Thoracic aorta (tissue), 2 donors: Measurements from ENCODE around the gene C6orf15. TPM values are rescaled to one million over a fixed set of nuclear protein-coding genes. Genes with fewer than 3 reads are reported as not detected.

Experiments
- ATAC-seq: fragments of 150-250 bp; one replicate; pipeline ENCODE4 v1.8.0; 2017; ENCODE audit warnings: low read depth; ENCODE audit not compliant: insufficient number of reproducible peaks, low FRiP score
- DNase-seq: peaks from one replicate; pipeline ENCODE4 v3.0.0-alpha.2; 2020; ENCODE audit warnings: low spot score
- H3K27ac ChIP-seq, 2 donors: fragments of 200-600 bp; sonication (generic); 1 replicate in 1 of 2; 2 replicates in 1 of 2; pipeline ENCODE4 v1.5.1; 2016; ENCODE audit warnings: mild to moderate bottlenecking in 2 of 2, moderate library complexity in 2 of 2
- H3K27me3 ChIP-seq: fragments of 200-600 bp; sonication (generic); replicated peaks from 2 replicates; pipeline ENCODE4 v1.6.0; 2016; ENCODE audit warnings: mild to moderate bottlenecking; ENCODE audit not compliant: insufficient read depth
- H3K36me3 ChIP-seq: fragments of 200-600 bp; sonication (generic); one replicate; pipeline ENCODE4 v1.5.1; 2016
- H3K4me1 ChIP-seq, 2 donors: fragments of 200-600 bp; sonication (generic); 1 replicate in 1 of 2; 2 replicates in 1 of 2; pipeline versions ENCODE4 v1.5.1 to v1.6.0; 2016; ENCODE audit warnings: low read depth in 2 of 2, mild to moderate bottlenecking in 1 of 2; ENCODE audit not compliant: control insufficient read depth in 1 of 2
- H3K4me3 ChIP-seq: fragments of 200-600 bp; sonication (generic); 2 replicates; pipeline ENCODE4 v1.5.1; 2016; ENCODE audit warnings: mild to moderate bottlenecking
- H3K9me3 ChIP-seq: fragments of 200-600 bp; sonication (generic); 2 replicates; pipeline ENCODE4 v1.5.1; 2016
- CTCF ChIP-seq: fragments of 200-600 bp; sonication (generic); IDR thresholded peaks from one replicate; pipeline ENCODE4 v1.5.1; 2019; ENCODE audit warnings: antibody characterized with exemption
- total RNA-seq, 2 donors: library from RNA; depleted of rRNA; stranded (reverse); fragments of >200 nt; gene quantifications; one replicate each; pipeline versions ENCODE4 v1.1.0 to v1.2.3, GENCODE V29; 2016

Gene C6orf15
- total RNA-seq, 2 donors from 2014 or later = not detected

- Histone ChIP-seq H3K27ac (no peak overlapping the region), H3K36me3 (no peaks in the 10 kb centered on the region), H3K4me3 (no peak overlapping the region), H3K4me1 (no peaks in the 10 kb centered on the region), H3K27me3 (no peaks in the 10 kb centered on the region), H3K9me3 (no peaks in the 10 kb centered on the region)
- no peak for TF ChIP-seq CTCF
- ATAC-seq (no peak), DNase-seq (no peak)
These were observed 16.2 kb downstream of the C6orf15 start for GRCh38 chr6:31096215-31096614.

GRCh38 chr6:31094389-31094881 lies 17.9 kb downstream of the C6orf15 start:
- no peak overlapping the region for H3K27ac ChIP-seq
- H3K36me3 ChIP-seq = no peaks in the 10 kb centered on the region
- DNase-seq = no peak
- H3K27me3 ChIP-seq = no peaks in the 10 kb centered on the region
- no peaks in the 10 kb centered on the region for H3K9me3 ChIP-seq
- no peak overlapping the region for H3K4me3 ChIP-seq
- no peaks in the 10 kb centered on the region for H3K4me1 ChIP-seq
- no peak for ATAC-seq
- no peak for TF ChIP-seq CTCF

GRCh38 chr6:31092769-31093505 lies 19.4 kb downstream of the C6orf15 start:
- TF ChIP-seq CTCF = no peak
- DNase-seq (no peak), ATAC-seq (no peak)
- Histone ChIP-seq H3K27ac (no peak overlapping the region), H3K9me3 (no peaks in the 10 kb centered on the region), H3K4me1 (no peaks in the 10 kb centered on the region), H3K36me3 (no peaks in the 10 kb centered on the region), H3K27me3 (no peaks in the 10 kb centered on the region), H3K4me3 (no peak overlapping the region)

DNA sequence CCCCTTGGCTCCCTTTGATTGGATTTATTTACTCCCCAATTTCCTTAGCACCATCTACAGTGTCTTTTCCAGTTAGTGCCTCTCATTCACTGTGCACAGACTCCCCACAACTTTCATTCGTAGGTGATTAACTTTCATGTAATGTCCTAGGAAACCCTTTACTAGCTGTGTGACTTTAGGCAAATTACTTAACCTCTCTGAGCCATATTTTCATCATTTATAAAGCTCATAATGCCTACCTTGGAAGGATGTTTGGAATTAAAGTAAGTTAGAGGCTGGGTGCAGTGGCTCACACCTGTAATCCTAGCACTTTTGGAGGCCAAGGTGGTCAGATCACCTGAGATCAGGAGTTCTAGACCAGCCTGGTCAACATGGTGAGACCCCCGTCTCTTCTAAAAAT lies 20.1 kb downstream of the C6orf15 start:
- DNase-seq (no peak), ATAC-seq (no peak)
- Histone ChIP-seq H3K27ac (no peak overlapping the region), H3K36me3 (no peaks in the 10 kb centered on the region), H3K4me3 (no peak overlapping the region), H3K9me3 (no peaks in the 10 kb centered on the region), H3K4me1 (peaks cover 0 to 2% of the 10 kb centered on the region in 2 donors), H3K27me3 (no peaks in the 10 kb centered on the region)
- TF ChIP-seq CTCF = no peak

DNA sequence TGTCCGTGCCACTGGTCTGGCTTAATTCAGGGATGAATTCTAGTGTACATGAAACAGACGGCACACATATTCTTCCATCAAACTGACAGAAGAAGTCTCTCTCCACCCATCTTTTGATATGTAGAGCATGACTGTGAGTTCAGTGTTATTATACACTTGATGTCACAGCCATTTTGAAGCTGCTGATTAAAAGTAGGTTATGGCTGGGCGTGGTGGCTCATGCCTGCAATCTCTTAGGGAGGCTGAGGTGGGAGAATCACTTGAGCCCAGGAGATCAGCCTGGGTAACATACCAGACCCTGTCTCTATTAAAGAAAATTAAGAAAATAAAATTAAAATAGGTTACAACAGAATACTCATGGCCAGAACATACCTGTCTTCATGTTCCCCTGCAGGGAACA lies 20.7 kb downstream of the C6orf15 start:
- no peak for ATAC-seq
- no peak for TF ChIP-seq CTCF

More for the DNA sequence above, 20.7 kb downstream of the C6orf15 start:
- Histone ChIP-seq H3K27ac (no peak overlapping the region), H3K9me3 (no peaks in the 10 kb centered on the region), H3K27me3 (no peaks in the 10 kb centered on the region), H3K4me1 (peaks cover 0 to 6% of the 10 kb centered on the region in 2 donors), H3K4me3 (no peak overlapping the region), H3K36me3 (no peaks in the 10 kb centered on the region)
- no peak for DNase-seq
